CD14-positive monocyte (primary cell): ENCODE measurements around the gene HAGH. TPM values are rescaled to one million over a fixed set of nuclear protein-coding genes. Genes with fewer than 3 reads are reported as not detected.

Source experiments
- DNase-seq, 3 donors: peaks; one replicate each; pipeline ENCODE4 v3.0.0-alpha.2; 2011 to 2022
- H2AFZ ChIP-seq: 2 replicates; pipeline ENCODE4 v1.6.0; 2012; ENCODE audit warnings: mild to moderate bottlenecking, low read depth, low read length, inconsistent platforms; ENCODE audit not compliant: insufficient read depth, poor library complexity, severe bottlenecking
- H3K27ac ChIP-seq, 2 donors: 1 replicate in 1 of 2; 2 replicates in 1 of 2; pipeline ENCODE4 v1.5.1; 2012 to 2013; ENCODE audit warnings: low read length in 2 of 2, control low read depth in 1 of 2, inconsistent platforms in 1 of 2, low read depth in 1 of 2, mild to moderate bottlenecking in 1 of 2
- H3K27me3 ChIP-seq, 2 donors: one replicate each; pipeline versions ENCODE4 v1.6.0 to v1.6.1; 2011 to 2013; ENCODE audit warnings: low read length in 2 of 2; ENCODE audit not compliant: control insufficient read depth in 2 of 2, insufficient read depth in 2 of 2
- H3K36me3 ChIP-seq, 2 donors: replicated peaks in 1 of 2; 1 replicate in 1 of 2; 2 replicates in 1 of 2; pipeline versions ENCODE4 v1.5.1 to v1.6.1; 2012 to 2013; ENCODE audit warnings: low read length in 2 of 2, control low read depth in 1 of 2, inconsistent platforms in 1 of 2, mild to moderate bottlenecking in 1 of 2; ENCODE audit not compliant: insufficient read depth in 2 of 2, control insufficient read depth in 1 of 2
- H3K4me1 ChIP-seq, 2 donors: 1 replicate in 1 of 2; 2 replicates in 1 of 2; pipeline versions ENCODE4 v1.5.1 to v1.6.1; 2012 to 2013; ENCODE audit warnings: low read length in 2 of 2, control low read depth in 1 of 2, inconsistent platforms in 1 of 2, mild to moderate bottlenecking in 1 of 2, moderate library complexity in 1 of 2; ENCODE audit not compliant: insufficient read depth in 2 of 2, control insufficient read depth in 1 of 2
- H3K4me2 ChIP-seq: replicated peaks from 2 replicates; pipeline ENCODE3; 2012; ENCODE audit warnings: low read length, moderate library complexity, mild to moderate bottlenecking; ENCODE audit not compliant: poor library complexity, severe bottlenecking; ENCODE audit errors: extremely low read depth
- H3K4me3 ChIP-seq, 3 experiments: fragments of 200-600 bp in 1 of 3; sonication (generic) in 1 of 3; replicated peaks in 1 of 3; 1 replicate in 2 of 3; 2 replicates in 1 of 3; pipeline ENCODE4 v1.5.1; 2011 to 2013; ENCODE audit warnings: low read length in 3 of 3, mild to moderate bottlenecking in 3 of 3, control low read depth in 2 of 3, low read depth in 2 of 3, inconsistent platforms in 1 of 3, moderate library complexity in 1 of 3
- H3K79me2 ChIP-seq: 2 replicates; pipeline ENCODE4 v1.6.0; 2012; ENCODE audit warnings: mild to moderate bottlenecking, control low read depth, inconsistent platforms, low read length, moderate library complexity; ENCODE audit not compliant: insufficient read depth
- H3K9ac ChIP-seq: 2 replicates; pipeline ENCODE4 v1.6.0; 2017; ENCODE audit warnings: low read length, mild to moderate bottlenecking; ENCODE audit not compliant: insufficient read depth, poor library complexity, severe bottlenecking
- H3K9me3 ChIP-seq, 2 donors: replicated peaks in 1 of 2; 1 replicate in 1 of 2; 2 replicates in 1 of 2; pipeline versions ENCODE4 v1.5.1 to v1.6.1; 2012 to 2013; ENCODE audit warnings: low read length in 2 of 2, control low read depth in 1 of 2; ENCODE audit not compliant: control insufficient read depth in 1 of 2, insufficient read depth in 1 of 2
- H4K20me1 ChIP-seq: 2 replicates; pipeline ENCODE4 v1.6.0; 2012; ENCODE audit warnings: mild to moderate bottlenecking, low read length, control low read depth, moderate library complexity; ENCODE audit not compliant: insufficient read depth
- H3K27ac Mint-ChIP-seq, 7 donors: one replicate each; pipeline ENCODE4 v1.8.0; 2020; ENCODE audit warnings: mild to moderate bottlenecking in 7 of 7, mixed read lengths in 7 of 7, moderate library complexity in 6 of 7, inconsistent platforms in 2 of 7
- H3K27me3 Mint-ChIP-seq, 3 donors: one replicate each; pipeline ENCODE4 v1.8.0; 2021 to 2022; ENCODE audit warnings: low read depth in 3 of 3, mild to moderate bottlenecking in 3 of 3, mixed read lengths in 3 of 3, moderate library complexity in 3 of 3, inconsistent platforms in 1 of 3
- H3K36me3 Mint-ChIP-seq, 2 donors: one replicate each; pipeline ENCODE4 v1.8.0; 2020; ENCODE audit warnings: mixed read lengths in 2 of 2, inconsistent platforms in 1 of 2, mild to moderate bottlenecking in 1 of 2
- H3K4me1 Mint-ChIP-seq: one replicate; pipeline ENCODE4 v1.8.0; 2020; ENCODE audit warnings: mild to moderate bottlenecking, mixed read lengths
- H3K4me3 Mint-ChIP-seq, 2 donors: one replicate each; pipeline ENCODE4 v1.8.0; 2020; ENCODE audit warnings: mild to moderate bottlenecking in 2 of 2, mixed read lengths in 2 of 2, moderate library complexity in 1 of 2
- H3K9me3 Mint-ChIP-seq, 7 donors: one replicate each; pipeline ENCODE4 v1.8.0; 2020 to 2022; ENCODE audit warnings: mixed read lengths in 7 of 7, mild to moderate bottlenecking in 6 of 7, moderate library complexity in 6 of 7, inconsistent platforms in 2 of 7
- CTCF ChIP-seq: fragments of 200-600 bp; IDR thresholded peaks from one replicate; pipeline ENCODE4 v1.8.0; 2022; ENCODE audit warnings: antibody characterized with exemption, mild to moderate bottlenecking
- WGBS: methylation state at CpG from one replicate; pipeline ENCODE4 v1.1.5; 2013; ENCODE audit warnings: missing lambda C conversion rate; ENCODE audit not compliant: insufficient coverage; 5-methylcytosine and 5-hydroxymethylcytosine counted together
- intact Hi-C, 2 donors: fragments of 100-400 bp; cut with micrococcal nuclease; formaldehyde crosslinking; loops; one replicate each; pipeline versions ENCODE4 v1.15.0 to v1.15.1; 2023
- polyA plus RNA-seq, 3 donors: library from polyadenylated mRNA; depleted of rRNA in 1 of 3; unstranded in 2 of 3; stranded (reverse) in 1 of 3; fragments of 300-500 nt in 2 of 3; fragments of >200 nt in 1 of 3; fragmentation: Illumina TruSeq in 2 of 3; gene quantifications; 1 replicate in 2 of 3; 2 replicates in 1 of 3; pipeline ENCODE4 v1.2.3, GENCODE V29; 2012 to 2021

Gene HAGH
- polyA plus RNA-seq, 3 donors, result 42.6 to 82.1 (median 47.7) TPM

GRCh38 chr16:1870365-1871082 lies 43.9 kb upstream of the HAGH start:
- H4K20me1 ChIP-seq, result no peaks in the 10 kb centered on the region
- no peak overlapping the region for H3K4me3 Mint-ChIP-seq
- H3K9me3 Mint-ChIP-seq, result peaks cover 4 to 12% (median 7%) of the 10 kb centered on the region in 7 donors
- no peak overlapping the region for H3K4me3 ChIP-seq
- H3K36me3 ChIP-seq, result no peaks in the 10 kb centered on the region
- H3K9ac ChIP-seq, result no peak overlapping the region
- H2AFZ ChIP-seq, result no peak overlapping the region
- DNase-seq, result no peak
- 76% methylated on average over 4 of the region's 9 CpGs for WGBS
- H3K27ac ChIP-seq, result no peak overlapping the region
- H3K27me3 Mint-ChIP-seq, result peaks cover 28 to 41% (median 40%) of the 10 kb centered on the region in 3 donors
- H3K9me3 ChIP-seq, result peaks cover 4 to 8% of the 10 kb centered on the region in 2 donors
- peaks cover 7% of the 10 kb centered on the region for H3K4me1 Mint-ChIP-seq
- no peaks in the 10 kb centered on the region for H3K79me2 ChIP-seq
- H3K27me3 ChIP-seq, result peaks cover 15 to 35% of the 10 kb centered on the region in 2 donors
- peaks cover 0 to 2% of the 10 kb centered on the region in 2 donors for H3K36me3 Mint-ChIP-seq
- H3K27ac Mint-ChIP-seq, result no peak overlapping the region
- no peak for TF ChIP-seq CTCF
- intact Hi-C loops, result no loop called here
- H3K4me2 ChIP-seq, result no peak overlapping the region
- peaks cover 0 to 8% of the 10 kb centered on the region in 2 donors for H3K4me1 ChIP-seq

DNA sequence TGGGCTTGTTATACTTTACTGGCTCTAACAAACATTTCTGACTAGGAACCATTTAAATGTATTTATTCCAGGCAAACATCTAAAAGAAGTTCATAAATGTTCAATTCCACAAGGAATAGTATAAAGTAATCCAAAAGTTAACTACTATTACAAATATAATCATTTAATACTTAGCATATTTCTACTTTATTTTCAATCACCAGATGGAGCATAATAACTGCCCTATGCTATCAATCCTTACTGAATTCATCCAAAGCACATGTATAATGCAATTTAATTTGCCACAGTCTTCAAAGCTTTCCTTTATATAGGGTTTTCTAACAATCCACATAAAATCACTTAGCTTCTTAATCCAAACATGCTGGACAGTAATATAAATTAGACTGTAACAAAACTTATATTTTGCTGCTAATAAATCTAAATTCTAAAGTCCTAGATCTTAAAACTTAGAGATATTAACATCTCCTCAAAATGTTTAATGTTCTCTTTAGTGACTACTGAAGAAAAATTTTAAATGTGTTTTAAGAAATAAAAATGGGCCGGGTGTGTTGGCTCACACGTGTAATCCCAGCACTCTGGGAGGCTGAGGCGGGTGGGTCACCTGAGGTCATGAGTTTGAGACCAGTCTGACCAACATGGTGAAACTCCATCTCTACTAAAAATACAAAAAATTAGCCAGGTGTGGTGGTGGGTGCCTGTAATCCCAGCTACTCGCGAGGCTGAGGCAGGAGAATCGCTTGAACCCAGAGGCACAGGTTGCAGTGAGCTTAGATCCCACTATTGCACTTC lies 39.5 kb upstream of the HAGH start:
- H3K4me3 ChIP-seq, result no peak overlapping the region
- H3K9me3 Mint-ChIP-seq, result peaks cover 0 to 4% (median 0%) of the 10 kb centered on the region in 7 donors
- H3K36me3 ChIP-seq, result no peaks in the 10 kb centered on the region
- H3K4me1 Mint-ChIP-seq, result no peaks in the 10 kb centered on the region
- no peaks in the 10 kb centered on the region for H3K79me2 ChIP-seq
- H3K4me2 ChIP-seq, result no peak overlapping the region
- no peak overlapping the region for H3K27ac ChIP-seq
- peaks cover 21 to 33% (median 30%) of the 10 kb centered on the region in 3 donors for H3K27me3 Mint-ChIP-seq
- no peak for TF ChIP-seq CTCF
- H2AFZ ChIP-seq, result no peak overlapping the region
- intact Hi-C loops, result loop anchor here in 1 of 2 donors (2.0 kb wide), 1 partner anchor 63 kb away; no protein-coding TSS in a partner anchor
- DNase-seq, result no peak
- WGBS, result no CpG with 5 or more reads among the region's 6 CpGs
- no peaks in the 10 kb centered on the region for H3K9me3 ChIP-seq
- H3K4me1 ChIP-seq, result no peaks in the 10 kb centered on the region
- no peaks in the 10 kb centered on the region for H3K36me3 Mint-ChIP-seq
- H4K20me1 ChIP-seq, result no peaks in the 10 kb centered on the region
- H3K27me3 ChIP-seq, result peaks cover 8 to 21% of the 10 kb centered on the region in 2 donors
- H3K27ac Mint-ChIP-seq, result no peak overlapping the region
- no peak overlapping the region for H3K9ac ChIP-seq
- H3K4me3 Mint-ChIP-seq, result peak overlapping the region in 1 of 2 donors; percentile 35
